SKM-1 (cell line): ENCODE measurements around the gene HJV.
A peak's percentile ranks its signal among the peaks of the same experiment; 100 is the strongest.
"Not testable (repeated sequence)": the region's sequence is repeated elsewhere in the genome, so short reads cannot be mapped to it uniquely, and the experiment has no call there.

Experiments
- DNase-seq: peaks from one replicate; lab custom pipeline; 2025; ENCODE audit not compliant: unreplicated experiment; lab: John Stamatoyannopoulos, UW

The HJV gene, protein sequence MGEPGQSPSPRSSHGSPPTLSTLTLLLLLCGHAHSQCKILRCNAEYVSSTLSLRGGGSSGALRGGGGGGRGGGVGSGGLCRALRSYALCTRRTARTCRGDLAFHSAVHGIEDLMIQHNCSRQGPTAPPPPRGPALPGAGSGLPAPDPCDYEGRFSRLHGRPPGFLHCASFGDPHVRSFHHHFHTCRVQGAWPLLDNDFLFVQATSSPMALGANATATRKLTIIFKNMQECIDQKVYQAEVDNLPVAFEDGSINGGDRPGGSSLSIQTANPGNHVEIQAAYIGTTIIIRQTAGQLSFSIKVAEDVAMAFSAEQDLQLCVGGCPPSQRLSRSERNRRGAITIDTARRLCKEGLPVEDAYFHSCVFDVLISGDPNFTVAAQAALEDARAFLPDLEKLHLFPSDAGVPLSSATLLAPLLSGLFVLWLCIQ

GRCh38 chr1:146021622-146022402, at the start of gene HJV:
Gene HJV (minus strand): TSS chr1:146021735. CDS start chr1:146020231, 1,504 bp downstream.
- no peak for DNase-seq

GRCh38 chr1:146059148-146059547, 37.6 kb upstream of the HJV start:
- not testable (repeated sequence) for DNase-seq

GRCh38 chr1:146051852-146052676, 30.5 kb upstream of the HJV start:
- not testable (repeated sequence) for DNase-seq

DNA sequence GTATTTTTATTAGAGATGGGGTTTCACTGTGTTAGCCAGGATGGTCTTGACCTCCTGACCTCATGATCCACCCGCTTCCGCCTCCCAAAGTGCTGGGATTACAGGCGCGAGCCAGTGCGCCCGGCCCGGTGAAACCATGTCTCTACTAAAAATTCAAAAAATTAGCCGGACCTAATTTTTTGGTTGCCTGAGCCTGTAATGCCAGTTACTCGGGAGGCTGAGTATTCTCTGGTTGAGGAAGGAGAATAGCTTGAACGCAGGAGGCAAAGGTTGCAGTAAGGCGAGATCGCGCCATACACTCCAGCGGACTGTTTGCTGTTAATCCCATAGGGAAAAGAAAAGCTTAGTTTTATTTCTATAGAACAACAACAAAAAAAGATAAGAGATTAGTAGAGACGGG, 29.9 kb upstream of the HJV start:
- DNase-seq = no peak

- not testable (repeated sequence) for DNase-seq
These were observed 29.1 kb upstream of the HJV start for GRCh38 chr1:146050652-146050963.

GRCh38 chr1:146049866-146050651, 28.5 kb upstream of the HJV start:
- not testable (repeated sequence) for DNase-seq

DNA sequence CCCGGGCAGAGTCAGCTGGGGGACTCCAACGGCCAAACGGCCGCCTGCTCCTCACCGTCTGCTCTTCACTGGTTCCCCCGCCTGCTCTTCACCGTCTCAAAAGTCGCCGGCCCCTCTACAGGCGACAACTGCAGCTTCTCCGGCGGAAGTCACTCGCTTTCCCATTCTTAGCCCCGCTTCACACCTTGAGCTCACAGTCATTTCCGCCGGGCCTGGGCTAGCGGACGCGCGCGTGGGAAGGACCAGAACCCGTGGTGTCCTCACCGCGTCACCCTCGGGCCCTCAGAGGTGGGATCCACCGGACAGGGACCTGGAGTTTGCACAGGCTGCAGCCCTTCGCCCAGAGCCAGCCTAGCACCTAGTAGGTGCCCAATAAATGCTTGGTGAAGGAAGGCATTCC, 27.9 kb upstream of the HJV start:
- DNase-seq = no peak

DNA sequence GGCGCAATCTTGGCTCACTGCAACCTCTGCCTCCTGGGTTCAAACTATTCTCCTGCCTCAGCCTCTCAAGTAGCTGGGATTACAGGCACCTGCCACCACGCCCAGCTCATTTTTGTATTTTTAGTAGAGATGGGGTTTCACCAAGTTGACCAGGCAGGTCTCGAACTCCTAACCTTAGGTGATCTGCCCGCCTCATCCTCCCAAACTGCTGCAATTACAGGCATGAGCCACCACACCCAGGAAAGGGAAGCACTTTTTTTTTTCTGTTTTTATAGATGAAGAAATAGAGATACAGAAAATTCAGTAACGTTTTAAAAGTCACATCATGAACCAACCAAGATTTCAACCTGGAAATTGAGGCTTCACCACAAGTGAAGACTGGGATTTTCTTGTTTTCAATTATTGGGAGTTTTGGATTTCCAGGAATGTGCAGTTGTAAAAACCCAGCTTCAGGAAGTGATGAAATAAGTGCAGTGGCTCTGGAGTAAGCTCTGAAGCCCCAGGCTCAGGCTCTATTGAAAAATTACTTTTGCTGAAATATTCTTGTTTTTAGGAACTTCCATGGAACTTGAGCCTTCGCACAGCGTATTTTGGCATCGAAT, 27.1 kb upstream of the HJV start:
- DNase-seq = not testable (repeated sequence)

DNA sequence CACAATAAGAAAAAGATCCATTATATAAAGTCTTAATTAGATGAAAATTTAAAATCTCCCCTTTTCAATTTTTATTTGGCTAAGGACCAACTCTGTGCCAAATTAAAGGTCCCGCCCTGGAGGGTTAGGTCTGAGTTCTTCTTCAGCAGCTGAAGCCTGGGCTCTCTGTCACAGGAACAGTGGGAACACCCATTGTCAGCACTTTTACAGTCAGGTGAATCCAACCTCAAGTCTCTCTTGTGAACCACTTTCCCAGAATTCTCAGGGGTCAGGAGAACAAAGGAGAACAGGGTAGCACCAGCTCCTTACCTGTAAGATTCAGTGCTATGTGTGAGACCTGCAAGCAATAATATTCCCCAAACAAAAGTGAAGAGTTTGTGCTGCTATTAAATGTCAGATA, 25.1 kb upstream of the HJV start:
- no peak for DNase-seq

DNA sequence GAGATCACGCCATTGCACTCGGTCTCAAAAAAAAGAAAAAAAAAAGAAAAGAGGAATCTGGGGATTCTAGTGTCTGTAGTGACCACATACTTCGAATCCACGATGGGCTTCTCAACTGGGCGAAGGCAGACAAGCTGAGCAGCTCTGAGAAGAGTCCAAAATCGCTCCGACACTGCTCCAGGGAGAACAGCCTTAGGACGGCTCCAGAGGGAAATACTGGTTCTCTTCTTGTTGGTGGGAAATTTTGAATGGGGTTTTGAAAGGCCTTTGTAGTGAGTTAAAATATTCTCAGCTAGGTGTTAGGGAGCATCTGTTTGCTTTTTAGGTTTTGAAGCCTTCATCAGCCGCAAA, 18.3 kb upstream of the HJV start:
- DNase-seq = no peak

GRCh38 chr1:146036965-146037646, 15.6 kb upstream of the HJV start:
- peak; percentile 80 for DNase-seq

GRCh38 chr1:146036241-146036964, 14.9 kb upstream of the HJV start:
- peak; percentile 69 for DNase-seq

GRCh38 chr1:146035048-146035423, 13.5 kb upstream of the HJV start:
- peak; percentile 51 for DNase-seq

DNA sequence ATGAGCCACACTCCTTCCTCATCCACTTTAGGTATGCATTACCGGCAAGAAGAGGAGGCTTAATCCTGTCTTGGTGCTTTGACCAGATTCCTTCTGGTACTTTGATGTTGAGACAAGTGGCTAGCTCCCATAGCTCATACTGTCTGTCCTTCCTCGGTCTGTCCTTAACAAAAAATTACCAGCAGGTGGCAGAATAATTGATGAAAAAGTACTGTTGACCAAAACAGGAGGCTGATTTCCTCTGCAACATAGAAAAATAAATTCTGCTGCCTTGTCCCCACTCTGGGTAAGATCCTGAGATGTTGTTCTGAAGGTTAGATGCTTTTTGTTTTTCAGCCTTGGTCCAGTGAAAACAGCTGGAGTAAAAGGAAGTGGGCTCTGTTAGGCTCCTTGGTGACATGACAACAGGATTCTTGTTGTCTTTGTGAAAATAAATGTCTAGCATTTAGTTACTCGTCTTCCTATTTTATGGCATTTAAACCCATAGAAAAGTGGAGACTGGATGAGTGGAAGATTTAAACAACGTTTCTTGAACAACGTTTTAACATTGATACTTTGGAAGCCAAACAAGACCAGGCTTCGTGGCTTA, 11.2 kb upstream of the HJV start:
- DNase-seq = peak; percentile 65

DNA sequence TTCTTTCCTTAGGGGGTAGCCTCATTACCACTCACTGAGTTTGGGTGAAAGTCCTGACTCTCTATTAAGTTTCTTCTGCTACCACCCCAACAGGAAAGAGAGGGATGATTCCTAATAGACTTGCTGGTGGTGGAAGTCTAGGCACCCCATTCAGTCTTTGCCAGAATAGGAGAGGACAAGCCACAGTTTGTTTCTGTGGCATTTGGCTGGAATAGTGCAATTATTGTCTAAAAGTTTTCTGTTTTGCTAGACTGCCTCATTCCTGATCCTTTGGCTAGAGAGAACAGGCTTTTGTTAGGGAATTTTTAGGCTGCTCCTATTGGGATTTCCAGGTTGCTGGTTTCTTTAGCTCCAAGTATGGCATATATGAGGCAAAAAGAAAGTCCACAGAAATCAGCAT, 9.9 kb upstream of the HJV start:
- no peak for DNase-seq

DNA sequence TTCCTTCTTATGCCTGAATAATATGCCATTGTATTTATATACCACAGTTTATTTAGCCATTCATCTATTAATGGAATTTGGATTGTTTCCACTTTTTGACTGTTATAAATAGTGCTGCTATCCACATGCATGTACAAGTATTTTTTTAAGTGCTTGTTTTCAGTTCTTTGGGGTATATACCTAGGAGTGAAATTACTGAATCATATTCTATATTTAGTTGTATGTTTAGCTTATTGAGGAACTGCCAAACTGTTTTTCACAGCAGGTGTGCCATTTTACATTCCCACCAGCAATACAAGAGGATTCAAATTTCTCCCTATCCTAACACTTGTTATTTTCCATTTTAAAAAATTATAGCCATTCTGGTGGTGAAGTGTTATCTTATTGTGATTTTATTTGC, 7.6 kb upstream of the HJV start:
- no peak for DNase-seq

DNA sequence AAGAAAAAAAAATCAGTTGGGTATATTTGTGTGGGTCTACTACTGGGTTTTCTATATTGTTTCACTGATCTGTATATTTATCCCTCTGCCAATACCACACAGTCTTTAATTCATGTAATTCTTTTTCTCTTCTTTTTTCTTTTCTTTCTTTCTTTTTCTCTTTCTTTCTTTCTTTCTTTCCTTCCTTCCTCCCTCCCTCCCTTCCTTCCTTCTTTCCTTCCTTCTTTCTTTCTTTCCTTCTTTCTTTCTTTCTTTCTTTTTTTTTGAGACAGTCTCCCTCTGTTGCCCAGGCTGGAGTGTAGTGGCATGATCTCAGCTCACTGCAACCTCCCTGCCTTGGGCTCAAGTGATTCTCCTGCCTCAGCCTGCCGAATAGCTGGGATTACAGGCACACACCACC, 5.1 kb upstream of the HJV start:
- not testable (repeated sequence) for DNase-seq

DNA sequence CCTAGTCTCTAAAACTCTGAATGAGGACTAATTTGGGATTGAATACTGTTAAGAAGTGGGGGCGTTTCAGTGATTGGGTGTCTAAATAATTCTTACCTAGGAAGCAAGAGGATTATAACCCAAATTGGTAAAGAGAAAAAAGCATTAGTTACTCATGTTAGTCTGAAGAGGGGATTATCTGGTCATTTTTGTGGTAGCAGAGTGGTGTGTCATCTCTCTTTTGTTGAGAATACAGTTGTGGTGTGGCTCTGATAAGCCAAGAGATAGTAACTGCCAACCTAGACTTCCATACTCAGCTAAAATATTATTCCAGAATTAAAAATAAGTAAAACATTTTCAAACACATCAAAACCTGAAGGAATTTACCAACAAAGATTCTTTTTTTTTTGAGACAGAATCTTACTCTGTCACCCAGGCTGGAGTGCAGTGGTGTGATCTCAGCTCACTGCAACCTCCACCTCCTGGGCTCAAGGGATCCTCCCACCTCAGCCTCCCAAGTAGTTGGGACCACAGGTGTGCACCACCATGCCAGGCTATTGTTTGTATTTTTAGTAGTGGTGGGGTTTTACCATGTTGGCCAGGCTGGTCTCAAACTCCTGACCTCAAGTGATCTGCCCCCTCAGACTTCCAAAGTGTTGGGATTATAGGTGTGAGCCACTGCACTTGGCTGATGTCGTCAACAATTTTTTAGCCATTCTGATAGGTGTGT, 4.4 kb upstream of the HJV start:
- DNase-seq = not testable (repeated sequence)
